Gastrocnemius medialis (tissue), 4 donors: ENCODE measurements around the gene DPRX. TPM values are rescaled to one million over a fixed set of nuclear protein-coding genes. Genes with fewer than 3 reads are reported as not detected.

Experiments used
- ATAC-seq, 2 donors: fragments of 150-250 bp; one replicate each; pipeline ENCODE4 v1.9.1; 2016
- DNase-seq, 2 donors: peaks; one replicate each; pipeline ENCODE4 v3.0.0-alpha.2; 2019
- H3K27ac ChIP-seq, 4 donors: fragments of 200-600 bp; sonication (generic); 1 replicate in 1 of 4; 2 replicates in 3 of 4; pipeline ENCODE4 v1.5.1; 2016 to 2018; ENCODE audit warnings: mild to moderate bottlenecking in 2 of 4, moderate library complexity in 1 of 4
- H3K27me3 ChIP-seq, 3 donors: fragments of 200-600 bp; sonication (generic) in 2 of 3; 1 replicate in 1 of 3; 2 replicates in 2 of 3; pipeline versions ENCODE4 v1.5.1 to v1.6.0; 2016 to 2019; ENCODE audit warnings: mild to moderate bottlenecking in 1 of 3, moderate library complexity in 1 of 3
- H3K36me3 ChIP-seq, 2 donors: fragments of 200-600 bp; sonication (generic) in 1 of 2; one replicate each; pipeline ENCODE4 v1.5.1; 2017 to 2018
- H3K4me1 ChIP-seq, 2 donors: fragments of 200-600 bp; sonication (generic) in 1 of 2; one replicate each; pipeline ENCODE4 v1.5.1; 2016 to 2017; ENCODE audit warnings: mild to moderate bottlenecking in 2 of 2
- H3K4me3 ChIP-seq, 4 donors: fragments of 200-600 bp; sonication (generic) in 3 of 4; 1 replicate in 1 of 4; 2 replicates in 3 of 4; pipeline ENCODE4 v1.5.1; 2016 to 2019; ENCODE audit warnings: mild to moderate bottlenecking in 2 of 4
- H3K9me3 ChIP-seq, 3 donors: fragments of 200-600 bp; sonication (generic) in 2 of 3; 1 replicate in 1 of 3; 2 replicates in 2 of 3; pipeline ENCODE4 v1.5.1; 2016 to 2019
- POLR2A ChIP-seq, 2 donors: fragments of 450-650 bp; IDR thresholded peaks; one replicate each; pipeline ENCODE4 v1.6.1; 2017; ENCODE audit warnings: antibody characterized with exemption in 2 of 2, mild to moderate bottlenecking in 2 of 2, moderate library complexity in 2 of 2
- in situ Hi-C, 4 donors: fragments of 200-750 bp; cut with MboI; loops; one replicate each; pipeline versions ENCODE4 v1.15.0 to v1.8.0; 2017; ENCODE audit warnings: low sequenced_read_pairs in 4 of 4
- intact Hi-C: fragments of 100-400 bp; cut with DNase I; formaldehyde crosslinking; loops from one replicate; pipeline ENCODE4 v1.15.1; 2023; ENCODE audit warnings: low total_unique reads
- total RNA-seq, 4 donors: library from RNA; depleted of rRNA; stranded (reverse); fragments of >200 nt; gene quantifications; one replicate each; pipeline versions ENCODE4 v1.1.0 to v1.2.3, GENCODE V29; 2016
- TF ChIP-seq, protein P1 (sequence below), 5 experiments: fragments of 450-650 bp in 3 of 5; fragments of 200-600 bp in 2 of 5; sonication (generic) in 2 of 5; IDR thresholded peaks in 4 of 5; conservative IDR thresholded peaks in 1 of 5; 1 replicate in 4 of 5; 2 replicates in 1 of 5; pipeline ENCODE4 v1.5.1; 2016 to 2019; ENCODE audit warnings: antibody characterized with exemption in 5 of 5, mild to moderate bottlenecking in 3 of 5, moderate library complexity in 3 of 5

DPRX gene
- total RNA-seq, 4 donors from 2014 or later = 3.0 TPM; not detected in 3

DNA sequence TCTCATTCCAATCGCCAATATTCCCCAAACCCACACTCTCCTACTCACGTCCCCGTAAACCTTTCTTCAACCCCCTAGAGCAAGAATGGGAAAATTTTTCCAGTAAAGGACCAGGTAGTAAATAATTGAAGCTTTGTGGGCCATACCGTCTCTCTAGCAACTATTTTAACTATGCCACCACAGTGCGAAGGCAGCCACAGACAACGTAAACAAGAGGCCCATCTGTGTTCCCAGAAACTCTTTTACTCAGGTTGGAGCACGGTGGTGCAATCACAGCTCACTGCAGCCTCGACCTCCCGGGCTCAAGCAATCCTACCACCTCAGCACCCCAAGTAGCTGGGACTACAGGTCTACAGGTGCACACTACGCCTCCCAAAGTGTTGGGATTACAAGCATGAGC lies 3.0 kb downstream of the DPRX start:
- no peaks in the 10 kb centered on the region for H3K36me3 ChIP-seq
- intact Hi-C loops (no loop called here), in situ Hi-C loops (no loop called here)
- no peak overlapping the region for H3K27ac ChIP-seq
- TF ChIP-seq, protein P1, sequence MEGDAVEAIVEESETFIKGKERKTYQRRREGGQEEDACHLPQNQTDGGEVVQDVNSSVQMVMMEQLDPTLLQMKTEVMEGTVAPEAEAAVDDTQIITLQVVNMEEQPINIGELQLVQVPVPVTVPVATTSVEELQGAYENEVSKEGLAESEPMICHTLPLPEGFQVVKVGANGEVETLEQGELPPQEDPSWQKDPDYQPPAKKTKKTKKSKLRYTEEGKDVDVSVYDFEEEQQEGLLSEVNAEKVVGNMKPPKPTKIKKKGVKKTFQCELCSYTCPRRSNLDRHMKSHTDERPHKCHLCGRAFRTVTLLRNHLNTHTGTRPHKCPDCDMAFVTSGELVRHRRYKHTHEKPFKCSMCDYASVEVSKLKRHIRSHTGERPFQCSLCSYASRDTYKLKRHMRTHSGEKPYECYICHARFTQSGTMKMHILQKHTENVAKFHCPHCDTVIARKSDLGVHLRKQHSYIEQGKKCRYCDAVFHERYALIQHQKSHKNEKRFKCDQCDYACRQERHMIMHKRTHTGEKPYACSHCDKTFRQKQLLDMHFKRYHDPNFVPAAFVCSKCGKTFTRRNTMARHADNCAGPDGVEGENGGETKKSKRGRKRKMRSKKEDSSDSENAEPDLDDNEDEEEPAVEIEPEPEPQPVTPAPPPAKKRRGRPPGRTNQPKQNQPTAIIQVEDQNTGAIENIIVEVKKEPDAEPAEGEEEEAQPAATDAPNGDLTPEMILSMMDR (IDR thresholded peaks at IDR 0.05 in 4 of 5, conservative IDR thresholded peaks at IDR 0.05 in 1 of 5) = no peak
- no peak for TF ChIP-seq POLR2A (IDR thresholded peaks at IDR 0.05)
- no peaks in the 10 kb centered on the region for H3K27me3 ChIP-seq
- DNase-seq (no peak), ATAC-seq (no peak)
- H3K4me3 ChIP-seq = no peak overlapping the region
- no peaks in the 10 kb centered on the region for H3K4me1 ChIP-seq
- H3K9me3 ChIP-seq = no peaks in the 10 kb centered on the region

DNA sequence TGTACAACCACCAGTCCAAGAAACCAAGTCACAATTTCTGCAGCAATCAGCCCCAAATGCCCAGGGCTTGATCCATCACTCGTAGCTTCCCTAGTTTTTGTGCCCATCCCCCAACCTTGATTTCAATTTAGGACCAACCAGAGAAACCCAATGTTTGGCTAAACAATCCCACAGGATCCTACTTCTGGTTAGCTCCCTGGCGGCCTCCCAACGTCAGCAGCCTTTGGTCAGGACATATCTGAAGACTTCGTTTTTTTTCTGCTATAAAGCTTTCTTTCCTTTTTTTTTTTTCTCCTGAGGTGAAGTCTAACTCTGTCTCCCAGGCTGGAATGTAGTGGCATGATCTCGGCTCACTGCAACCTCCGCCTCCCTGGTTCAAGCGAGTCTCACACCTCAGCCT lies 7.7 kb downstream of the DPRX start:
- Histone ChIP-seq H3K9me3 (no peaks in the 10 kb centered on the region), H3K4me3 (no peak overlapping the region), H3K36me3 (no peaks in the 10 kb centered on the region), H3K27me3 (no peaks in the 10 kb centered on the region), H3K4me1 (no peaks in the 10 kb centered on the region), H3K27ac (no peak overlapping the region)
- in situ Hi-C loops = no loop called here
- intact Hi-C loops = no loop called here
- no peak for DNase-seq
- no peak for ATAC-seq
- TF ChIP-seq, protein P1 (IDR thresholded peaks at IDR 0.05 in 4 of 5, conservative IDR thresholded peaks at IDR 0.05 in 1 of 5) = no peak
- no peak for TF ChIP-seq POLR2A (IDR thresholded peaks at IDR 0.05)

DNA sequence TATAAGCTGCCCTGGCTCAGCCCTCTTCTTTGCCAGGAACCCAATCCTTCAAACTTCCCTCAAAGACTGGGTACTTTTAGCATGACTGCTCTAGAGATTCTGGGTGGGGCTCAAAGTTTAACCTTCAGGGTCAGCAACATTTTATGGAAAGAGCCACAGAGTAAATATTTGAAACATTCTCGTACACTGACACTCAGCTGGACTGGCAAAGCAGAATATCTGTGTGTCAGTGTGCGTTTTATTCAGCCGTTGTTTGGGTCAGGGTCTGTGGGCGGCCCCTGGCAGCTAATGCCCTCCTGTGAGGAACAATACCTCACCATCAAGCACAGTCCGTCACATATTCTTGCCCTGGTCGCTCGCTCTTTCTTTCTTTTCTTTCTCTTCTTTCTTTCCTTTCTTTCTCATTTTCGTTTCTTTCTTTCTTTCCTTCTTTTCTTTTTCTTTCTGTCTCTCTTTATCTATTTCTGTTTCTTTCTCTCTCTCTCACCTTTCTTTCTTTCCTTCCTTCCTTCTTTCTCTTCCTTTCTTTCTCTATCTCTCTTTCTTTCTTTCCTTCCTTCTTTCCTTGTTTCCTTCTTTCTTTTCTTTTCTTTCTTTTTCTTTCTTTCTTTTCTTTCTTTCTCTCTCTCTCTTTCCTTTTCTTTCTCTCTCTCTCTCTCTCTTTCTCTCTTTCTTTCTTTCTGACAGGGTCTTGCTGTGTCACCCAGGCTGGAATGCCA lies 10.7 kb downstream of the DPRX start:
- ATAC-seq = no peak
- in situ Hi-C loops = no loop called here
- intact Hi-C loops = no loop called here

DNA sequence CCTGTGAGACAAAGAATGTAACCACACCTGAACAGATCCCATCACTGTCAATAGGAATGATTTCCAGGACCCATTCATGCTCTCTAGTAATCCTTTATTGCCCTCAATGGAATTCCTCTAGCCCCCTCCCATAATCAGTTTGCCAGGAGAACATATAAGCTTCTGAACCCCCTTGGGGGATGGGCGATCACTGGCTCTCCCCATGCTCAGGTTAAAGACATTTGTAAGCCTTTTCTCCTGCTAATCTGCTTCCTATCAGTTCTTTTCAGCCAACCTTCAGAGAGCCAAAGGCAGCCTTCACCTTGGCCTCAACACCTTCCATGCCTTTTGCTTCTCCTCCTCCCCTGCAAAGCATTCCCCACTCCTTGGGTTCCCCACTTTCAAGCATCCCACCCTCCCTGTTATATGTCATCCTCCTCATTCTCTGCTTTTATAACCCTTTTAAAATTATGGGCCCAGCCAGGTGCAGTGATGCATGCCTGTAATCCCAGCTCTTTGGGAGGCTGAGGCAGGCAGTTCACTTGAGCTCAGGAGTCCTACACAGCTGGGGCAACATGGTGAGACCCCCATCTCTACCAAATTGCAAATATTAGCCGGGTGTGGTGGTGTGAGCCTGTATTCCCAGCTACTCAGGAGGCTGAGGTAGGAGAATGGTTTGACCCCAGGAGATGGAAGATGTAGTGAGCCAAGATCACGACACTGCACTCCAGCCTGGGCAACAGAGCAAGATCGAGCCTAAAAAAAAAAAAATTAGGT lies 12.4 kb downstream of the DPRX start:
- Histone ChIP-seq H3K9me3 (no peaks in the 10 kb centered on the region), H3K27ac (no peak overlapping the region), H3K4me1 (no peaks in the 10 kb centered on the region), H3K27me3 (no peaks in the 10 kb centered on the region), H3K36me3 (no peaks in the 10 kb centered on the region), H3K4me3 (no peak overlapping the region)
- intact Hi-C loops = no loop called here
- ATAC-seq (no peak), DNase-seq (no peak)
- in situ Hi-C loops = no loop called here
- TF ChIP-seq POLR2A (IDR thresholded peaks at IDR 0.05) = no peak
- TF ChIP-seq, protein P1 (IDR thresholded peaks at IDR 0.05 in 4 of 5, conservative IDR thresholded peaks at IDR 0.05 in 1 of 5) = no peak

More for the DNA sequence above, 10.7 kb downstream of the DPRX start:
- no peak for TF ChIP-seq POLR2A (IDR thresholded peaks at IDR 0.05)
- TF ChIP-seq, protein P1 (IDR thresholded peaks at IDR 0.05 in 4 of 5, conservative IDR thresholded peaks at IDR 0.05 in 1 of 5) = no peak
- no peaks in the 10 kb centered on the region for H3K36me3 ChIP-seq
- H3K4me1 ChIP-seq = no peaks in the 10 kb centered on the region
- no peak overlapping the region for H3K27ac ChIP-seq
- DNase-seq = no peak
- H3K9me3 ChIP-seq = no peaks in the 10 kb centered on the region
- H3K27me3 ChIP-seq = no peaks in the 10 kb centered on the region
- no peak overlapping the region for H3K4me3 ChIP-seq
